ENCODE measurements around the gene HS3ST5. TPM values are rescaled to one million over a fixed set of nuclear protein-coding genes. Genes with fewer than 3 reads are reported as not detected.

HS3ST5 gene
- total RNA-seq, 4 donors from 2014 or later = 0.42 to 2.8 TPM; not detected in 2

DNA sequence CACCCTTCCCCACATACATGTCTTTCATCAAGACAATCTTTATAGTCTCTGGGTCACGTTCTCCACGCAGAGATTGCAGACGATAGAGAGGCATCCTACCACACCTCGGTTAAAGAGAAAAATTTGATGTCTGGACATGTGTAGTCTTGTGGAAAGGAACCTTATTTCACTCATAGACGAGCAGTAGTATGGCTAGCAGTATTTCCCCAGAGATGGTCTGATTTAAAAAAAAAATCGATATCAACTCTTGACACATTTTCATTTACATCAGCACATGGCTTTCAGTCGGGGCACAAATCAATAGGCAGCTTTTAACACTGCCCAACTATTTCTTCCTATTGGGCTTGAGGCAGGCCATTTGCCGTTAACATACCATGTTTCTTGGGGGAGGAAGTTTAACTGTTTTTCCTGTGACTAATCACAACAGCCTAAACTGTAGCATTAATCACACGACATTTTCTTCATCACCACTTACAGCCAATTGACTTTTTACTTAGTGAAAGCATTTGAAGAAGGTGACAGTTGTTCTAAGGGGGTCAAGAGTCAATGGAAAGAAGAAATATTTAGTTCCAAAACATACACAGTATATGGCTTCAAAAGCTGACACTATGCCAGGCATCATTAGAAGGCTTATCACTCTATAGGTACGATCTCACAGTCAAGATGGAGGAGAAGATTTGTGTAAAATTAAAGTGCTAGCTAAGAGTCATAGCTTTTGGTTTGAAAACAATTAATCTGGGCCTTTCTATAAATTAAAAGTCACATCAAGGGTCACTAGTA is 242.4 kb downstream of the HS3ST5 start:
- Histone ChIP-seq H3K9me3 (no peaks in the 10 kb centered on the region), H3K27me3 (no peaks in the 10 kb centered on the region), H3K27ac (no peak overlapping the region), H3K4me3 (no peak overlapping the region), H3K36me3 (no peaks in the 10 kb centered on the region), H3K4me1 (peaks cover 0 to 6% (median 0%) of the 10 kb centered on the region in 4 donors)
- TF ChIP-seq, protein P1, sequence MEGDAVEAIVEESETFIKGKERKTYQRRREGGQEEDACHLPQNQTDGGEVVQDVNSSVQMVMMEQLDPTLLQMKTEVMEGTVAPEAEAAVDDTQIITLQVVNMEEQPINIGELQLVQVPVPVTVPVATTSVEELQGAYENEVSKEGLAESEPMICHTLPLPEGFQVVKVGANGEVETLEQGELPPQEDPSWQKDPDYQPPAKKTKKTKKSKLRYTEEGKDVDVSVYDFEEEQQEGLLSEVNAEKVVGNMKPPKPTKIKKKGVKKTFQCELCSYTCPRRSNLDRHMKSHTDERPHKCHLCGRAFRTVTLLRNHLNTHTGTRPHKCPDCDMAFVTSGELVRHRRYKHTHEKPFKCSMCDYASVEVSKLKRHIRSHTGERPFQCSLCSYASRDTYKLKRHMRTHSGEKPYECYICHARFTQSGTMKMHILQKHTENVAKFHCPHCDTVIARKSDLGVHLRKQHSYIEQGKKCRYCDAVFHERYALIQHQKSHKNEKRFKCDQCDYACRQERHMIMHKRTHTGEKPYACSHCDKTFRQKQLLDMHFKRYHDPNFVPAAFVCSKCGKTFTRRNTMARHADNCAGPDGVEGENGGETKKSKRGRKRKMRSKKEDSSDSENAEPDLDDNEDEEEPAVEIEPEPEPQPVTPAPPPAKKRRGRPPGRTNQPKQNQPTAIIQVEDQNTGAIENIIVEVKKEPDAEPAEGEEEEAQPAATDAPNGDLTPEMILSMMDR (IDR thresholded peaks at IDR 0.05) = no peak
- no peak for DNase-seq (ENCODE audit: low spot score in 2 of 2)
- WGBS, 2 donors = 78 to 82% methylated on average over 10 of the region's 10 CpGs

DNA sequence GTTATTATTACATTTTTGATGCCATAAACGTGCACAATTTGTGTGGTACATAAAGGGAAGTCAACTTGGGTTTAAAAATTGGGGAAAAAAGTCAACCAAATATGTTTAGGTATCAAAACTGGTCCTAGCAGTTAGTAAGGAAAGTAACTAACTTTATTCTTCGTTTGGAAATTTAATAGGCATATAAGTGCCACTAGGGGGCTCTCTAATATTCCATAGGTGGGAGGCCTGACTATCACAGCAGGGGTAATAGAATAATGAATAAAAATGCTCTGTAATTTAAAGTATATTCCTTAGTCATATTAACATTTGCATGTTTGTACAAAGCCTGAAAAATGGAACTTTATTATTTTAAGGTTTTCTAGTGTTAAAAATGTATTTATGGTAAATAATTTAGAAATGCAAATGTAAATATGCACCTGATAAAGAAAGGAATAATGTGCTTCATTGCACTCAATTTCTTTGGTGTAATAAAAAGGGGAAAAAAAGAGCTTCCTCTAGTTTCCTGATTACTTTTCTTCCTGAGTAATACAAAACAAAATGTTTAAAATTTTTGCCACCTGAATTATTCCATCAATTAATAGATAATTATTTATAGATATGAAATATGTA is 246.2 kb downstream of the HS3ST5 start:
- Histone ChIP-seq H3K36me3 (no peaks in the 10 kb centered on the region), H3K4me3 (no peak overlapping the region), H3K27ac (no peak overlapping the region), H3K27me3 (no peaks in the 10 kb centered on the region), H3K4me1 (peaks cover 0 to 6% (median 0%) of the 10 kb centered on the region in 4 donors), H3K9me3 (no peaks in the 10 kb centered on the region)
- TF ChIP-seq POLR2A (IDR thresholded peaks at IDR 0.05) = no peak
- TF ChIP-seq, protein P1 (IDR thresholded peaks at IDR 0.05) = peak; percentile 53 to 72 (median 56)
- peak in 1 of 2 donors; percentile 10 for DNase-seq (ENCODE audit: low spot score in 2 of 2)
- WGBS, 2 donors = 1 to 4% methylated on average over 2 of the region's 2 CpGs

DNA sequence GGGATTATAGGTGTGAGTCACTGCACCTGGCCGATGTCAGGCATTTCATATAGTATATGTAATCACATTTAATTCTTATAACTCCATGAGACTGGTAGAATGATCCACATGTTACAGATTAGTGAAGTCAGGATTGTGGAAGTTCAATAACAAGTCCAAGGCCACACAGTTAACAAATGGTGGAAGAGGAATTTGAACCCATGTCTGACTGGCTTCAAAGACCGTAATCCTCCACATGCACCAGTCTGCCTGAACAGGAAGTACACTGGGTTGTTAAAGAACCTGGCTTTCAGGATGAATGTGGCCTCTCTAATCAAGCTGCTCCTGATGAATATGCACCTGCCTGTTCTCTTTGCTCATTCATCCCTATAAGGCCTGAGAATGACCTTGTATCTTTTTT is 249.9 kb downstream of the HS3ST5 start:
- no peaks in the 10 kb centered on the region for H3K36me3 ChIP-seq
- H3K27me3 ChIP-seq = no peaks in the 10 kb centered on the region
- no peak for TF ChIP-seq POLR2A (IDR thresholded peaks at IDR 0.05)
- 93 to 94% methylated on average over 2 of the region's 2 CpGs for WGBS, 2 donors
- H3K9me3 ChIP-seq = no peaks in the 10 kb centered on the region
- no peak overlapping the region for H3K4me3 ChIP-seq
- no peak for DNase-seq (ENCODE audit: low spot score in 2 of 2)
- H3K4me1 ChIP-seq = peaks cover 0 to 5% (median 0%) of the 10 kb centered on the region in 4 donors
- no peak overlapping the region for H3K27ac ChIP-seq

DNA sequence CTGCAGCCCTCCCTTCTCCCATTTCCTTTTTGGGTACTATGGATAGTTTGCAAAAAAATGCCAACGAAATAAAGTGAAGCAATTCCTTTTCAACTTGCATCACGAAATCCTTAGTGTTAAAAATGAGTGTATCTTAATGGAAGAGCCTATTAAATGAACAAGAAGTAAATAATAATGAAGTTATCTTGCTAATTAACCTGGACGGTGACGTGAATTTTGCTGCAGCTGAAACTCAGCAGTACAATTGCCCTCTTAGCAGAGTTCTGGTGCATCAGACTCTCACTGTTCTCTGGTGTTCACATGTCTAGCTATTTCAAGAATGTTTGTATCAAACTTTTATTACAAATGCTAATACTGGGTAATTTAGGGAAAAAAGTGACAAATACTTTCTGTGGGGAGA is 252.2 kb downstream of the HS3ST5 start:
- 20 to 22% methylated on average over 4 of the region's 4 CpGs for WGBS, 2 donors
- no peak for DNase-seq (ENCODE audit: low spot score in 2 of 2)
- no peaks in the 10 kb centered on the region for H3K9me3 ChIP-seq
- peaks cover 0 to 5% (median 0%) of the 10 kb centered on the region in 4 donors for H3K4me1 ChIP-seq
- no peak for TF ChIP-seq EP300 (IDR thresholded peaks at IDR 0.05)
- TF ChIP-seq, protein P1 (IDR thresholded peaks at IDR 0.05) = no peak
- TF ChIP-seq POLR2A (IDR thresholded peaks at IDR 0.05) = no peak
- no peak overlapping the region for H3K27ac ChIP-seq
- no peak overlapping the region for H3K4me3 ChIP-seq
- no peaks in the 10 kb centered on the region for H3K36me3 ChIP-seq
- no peaks in the 10 kb centered on the region for H3K27me3 ChIP-seq

DNA sequence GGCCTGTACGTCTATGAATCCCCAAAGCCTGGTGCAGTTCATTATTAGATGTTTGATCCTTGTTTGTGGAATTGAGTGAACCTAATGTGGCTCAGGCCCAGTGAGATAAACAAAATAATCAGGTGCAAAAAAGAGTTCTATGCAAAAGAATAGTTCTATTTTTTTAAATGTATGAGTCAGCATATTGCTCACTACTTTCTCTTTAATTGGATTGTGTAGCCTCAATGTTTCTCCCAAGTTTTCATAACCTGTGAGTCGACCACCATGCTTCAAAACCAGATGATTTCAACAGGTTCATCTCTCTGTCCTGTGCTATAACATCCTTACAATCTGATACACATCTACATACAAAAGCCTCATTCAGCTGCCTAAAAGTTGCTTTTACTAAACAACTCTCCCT is 255.3 kb downstream of the HS3ST5 start:
- 63% methylated on average over 2 of the region's 2 CpGs for WGBS, 2 donors
- Histone ChIP-seq H3K27ac (no peak overlapping the region), H3K27me3 (no peaks in the 10 kb centered on the region), H3K36me3 (no peaks in the 10 kb centered on the region), H3K4me1 (peaks cover 0 to 5% (median 0%) of the 10 kb centered on the region in 4 donors), H3K9me3 (no peaks in the 10 kb centered on the region), H3K4me3 (no peak overlapping the region)
- TF ChIP-seq, protein P1 (IDR thresholded peaks at IDR 0.05) = no peak
- TF ChIP-seq POLR2A (IDR thresholded peaks at IDR 0.05) = no peak
- no peak for TF ChIP-seq EP300 (IDR thresholded peaks at IDR 0.05)
- DNase-seq (ENCODE audit: low spot score in 2 of 2) = no peak
